HEK293 (cell line): ENCODE data around the gene HSPA14.

Experiments used
- CTCF ChIP-seq: fragments of 450-650 bp; formaldehyde crosslinking; IDR thresholded peaks from 2 replicates; pipeline ENCODE4 v1.5.1; 2016; ENCODE audit warnings: missing biosample characterization, missing genetic modification characterization
- MEIS1 ChIP-seq: sonication (generic); formaldehyde crosslinking; IDR thresholded peaks from 2 replicates; pipeline ENCODE4 v1.8.1; 2022; ENCODE audit warnings: missing genetic modification reagents, mild to moderate bottlenecking, borderline replicate concordance
- REST ChIP-seq: fragments of 450-650 bp; formaldehyde crosslinking; IDR thresholded peaks from 2 replicates; pipeline ENCODE4 v1.5.1; 2016; ENCODE audit warnings: missing biosample characterization, missing genetic modification characterization
- SP2 ChIP-seq: fragments of 450-650 bp; formaldehyde crosslinking; IDR thresholded peaks from 2 replicates; pipeline ENCODE4 v1.5.1; 2016; ENCODE audit warnings: missing biosample characterization, missing genetic modification characterization

GRCh38 chr10:14810969-14811953 is 26.8 kb upstream of the HSPA14 start:
- TF ChIP-seq SP2 (tag by site-specific recombination) (no peak), CTCF (tag by site-specific recombination) (no peak), MEIS1 (CRISPR knock-in tag) (no peak), REST (no peak)
